Endothelial cell of umbilical vein (primary cell): ENCODE data around the gene WAC.

ENCODE experiments used
- CTCF ChIP-seq, 2 donors: IDR thresholded peaks; 1 replicate in 1 of 2; 2 replicates in 1 of 2; pipeline ENCODE4 v1.5.1; 2011; ENCODE audit warnings: low read length in 2 of 2, mild to moderate bottlenecking in 2 of 2, moderate library complexity in 2 of 2, control low read depth in 1 of 2, inconsistent platforms in 1 of 2, low read depth in 1 of 2; ENCODE audit not compliant: insufficient read depth in 1 of 2; ENCODE audit errors: extremely low read depth in 1 of 2
- EZH2 ChIP-seq: IDR thresholded peaks from 2 replicates; pipeline ENCODE4 v1.6.1; 2012; ENCODE audit warnings: borderline replicate concordance, low read depth, mild to moderate bottlenecking, moderate library complexity, low read length, inconsistent platforms; ENCODE audit not compliant: severe bottlenecking
- GATA2 ChIP-seq: IDR thresholded peaks from 2 replicates; pipeline ENCODE4 v1.7.0; 2011; ENCODE audit warnings: low read depth, mild to moderate bottlenecking, moderate library complexity, mixed read lengths, low read length; ENCODE audit not compliant: insufficient read length, insufficient read depth
- POLR2AphosphoS5 ChIP-seq: IDR thresholded peaks from 2 replicates; pipeline ENCODE4 v1.6.1; 2012; ENCODE audit warnings: low read depth, mild to moderate bottlenecking, control low read depth, low read length, moderate library complexity; ENCODE audit not compliant: insufficient read depth

GRCh38 chr10:28541717-28542365 lies 8.9 kb downstream of the WAC start:
- no peak for TF ChIP-seq POLR2AphosphoS5
- TF ChIP-seq CTCF (IDR thresholded peaks at IDR 0.05; ENCODE audit: extremely low read depth in 1 of 2, insufficient read depth in 1 of 2, low read depth in 1 of 2, low read length in 2 of 2) = no peak
- TF ChIP-seq GATA2 = no peak
- TF ChIP-seq EZH2 = no peak
